HepG2 (cell line): ENCODE measurements around the gene TNP2. TPM values are rescaled to one million over a fixed set of nuclear protein-coding genes. Genes with fewer than 3 reads are reported as not detected.

Experiments
- EHMT2 ChIP-seq: fragments of 200-600 bp; sonication (generic); IDR thresholded peaks from 2 replicates; pipeline ENCODE4 v1.7.0; 2017; ENCODE audit warnings: antibody characterized with exemption, low read depth, low read length, borderline replicate concordance
- FUBP1 ChIP-seq: sonication (generic); formaldehyde crosslinking; IDR thresholded peaks from 2 replicates; pipeline ENCODE4 v1.5.1; 2020; ENCODE audit warnings: missing genetic modification reagents, mild to moderate bottlenecking, borderline replicate concordance
- IRF1 ChIP-seq: sonication (generic); formaldehyde crosslinking; IDR thresholded peaks from 2 replicates; pipeline ENCODE4 v1.4.0; 2020; ENCODE audit warnings: low read depth, mild to moderate bottlenecking, missing genetic modification reagents
- MAF1 ChIP-seq: sonication (generic); formaldehyde crosslinking; IDR thresholded peaks from 2 replicates; pipeline ENCODE4 v1.5.0; 2020; ENCODE audit warnings: missing genetic modification reagents, borderline replicate concordance
- MYPOP ChIP-seq: sonication (generic); formaldehyde crosslinking; IDR thresholded peaks from 2 replicates; pipeline ENCODE4 v1.8.1; 2023; ENCODE audit warnings: mild to moderate bottlenecking, moderate library complexity, missing genetic modification reagents
- NCOA5 ChIP-seq: sonication (generic); formaldehyde crosslinking; IDR thresholded peaks from 2 replicates; pipeline ENCODE4 v1.4.0; 2020; ENCODE audit warnings: missing genetic modification reagents
- PCBP1 ChIP-seq: fragments of 200-400 bp; formaldehyde crosslinking; IDR thresholded peaks from 2 replicates; pipeline ENCODE4 v1.6.1; 2017; ENCODE audit warnings: mild to moderate bottlenecking, low read depth, low read length, borderline replicate concordance
- TBL1XR1 ChIP-seq: fragments of 150-350 bp; IDR thresholded peaks from 2 replicates; pipeline ENCODE4 v1.6.1; 2014; ENCODE audit warnings: borderline replicate concordance, low read length; ENCODE audit not compliant: partially characterized antibody
- TBX2 ChIP-seq: sonication (generic); formaldehyde crosslinking; IDR thresholded peaks from 2 replicates; pipeline ENCODE4 v1.5.0; 2020; ENCODE audit warnings: missing genetic modification reagents, mild to moderate bottlenecking, borderline replicate concordance
- TBX3 ChIP-seq: fragments of 450-650 bp; IDR thresholded peaks from 2 replicates; pipeline ENCODE4 v1.6.1; 2017; ENCODE audit warnings: antibody characterized with exemption, mild to moderate bottlenecking, inconsistent platforms, borderline replicate concordance
- TRAFD1 ChIP-seq: sonication (generic); formaldehyde crosslinking; IDR thresholded peaks from 2 replicates; pipeline ENCODE4 v1.5.1; 2020; ENCODE audit warnings: missing genetic modification reagents, mild to moderate bottlenecking, borderline replicate concordance
- ZNF142 ChIP-seq: sonication (generic); formaldehyde crosslinking; IDR thresholded peaks from 2 replicates; pipeline ENCODE4 v1.4.0; 2020; ENCODE audit warnings: missing genetic modification reagents
- ZNF232 ChIP-seq: sonication (generic); formaldehyde crosslinking; IDR thresholded peaks from 2 replicates; pipeline ENCODE4 v1.4.0; 2020; ENCODE audit warnings: missing genetic modification reagents, borderline replicate concordance
- ZNF703 ChIP-seq: sonication (generic); formaldehyde crosslinking; IDR thresholded peaks from 2 replicates; pipeline ENCODE4 v1.5.1; 2020; ENCODE audit warnings: missing genetic modification reagents, mild to moderate bottlenecking, moderate library complexity, borderline replicate concordance
- ZNF879 ChIP-seq: sonication (generic); formaldehyde crosslinking; IDR thresholded peaks from 2 replicates; pipeline ENCODE4 v1.8.1; 2023; ENCODE audit warnings: missing genetic modification reagents
- ZSCAN12 ChIP-seq: sonication (generic); formaldehyde crosslinking; IDR thresholded peaks from 2 replicates; pipeline ENCODE4 v1.9.0; 2021; ENCODE audit warnings: mild to moderate bottlenecking, missing genetic modification reagents
- polyA plus RNA-seq, 8 experiments: library from polyadenylated mRNA; depleted of rRNA in 3 of 8; stranded (reverse) in 7 of 8; unstranded in 1 of 8; fragments of >200 nt; fragmentation: Illumina TruSeq in 4 of 8; extraction: Trizol in 4 of 8; gene quantifications; 2 replicates each; pipeline versions ENCODE4 v1.2.1 to v1.2.3, GENCODE V29; 2011 to 2016; ENCODE audit warnings: low read depth in 4 of 8, missing spikeins in 1 of 8, mixed read lengths in 1 of 8; ENCODE audit not compliant: insufficient read depth in 1 of 8
- total RNA-seq, 5 experiments: library from RNA; depleted of rRNA; stranded (reverse); fragments of >200 nt; fragmentation: Illumina TruSeq; extraction: Trizol; gene quantifications; 2 replicates each; pipeline ENCODE4 v1.2.3, GENCODE V29; 2016; ENCODE audit warnings: low read depth in 1 of 5

Gene TNP2
- total and polyA plus RNA-seq, 2 of the 13 experiments (the other 11 are each of a cell fraction or from before 2014, with no cell fraction given), result not detected

GRCh38 chr16:11309895-11310633, 40.9 kb upstream of the TNP2 start (continued):
- TF ChIP-seq TRAFD1 (CRISPR knock-in tag) (peak; percentile 94), ZNF879 (no peak), PCBP1 (no peak), TBL1XR1 (peak; percentile 67), FUBP1 (0 out of 2 replicates have a peak, but pooled peaks have one; percentile 90), ZSCAN12 (no peak), ZNF142 (no peak), MYPOP (CRISPR knock-in tag) (peak; percentile 61; the same call in 1 of the 2 replicates), ZNF232 (no peak; the same call in 1 of the 2 replicates), IRF1 (peak; percentile 41; the same call in 1 of the 2 replicates), MAF1 (CRISPR knock-in tag) (no peak), TBX3 (peak; percentile 88; the same call in 1 of the 2 replicates), TBX2 (CRISPR knock-in tag) (peak; percentile 92), EHMT2 (peak; percentile 86; the same call in 1 of the 2 replicates), ZNF703 (CRISPR knock-in tag) (no peak; the same call in 1 of the 2 replicates), NCOA5 (CRISPR knock-in tag) (no peak)
